Measurements from ENCODE around the gene UBR4.

DNA sequence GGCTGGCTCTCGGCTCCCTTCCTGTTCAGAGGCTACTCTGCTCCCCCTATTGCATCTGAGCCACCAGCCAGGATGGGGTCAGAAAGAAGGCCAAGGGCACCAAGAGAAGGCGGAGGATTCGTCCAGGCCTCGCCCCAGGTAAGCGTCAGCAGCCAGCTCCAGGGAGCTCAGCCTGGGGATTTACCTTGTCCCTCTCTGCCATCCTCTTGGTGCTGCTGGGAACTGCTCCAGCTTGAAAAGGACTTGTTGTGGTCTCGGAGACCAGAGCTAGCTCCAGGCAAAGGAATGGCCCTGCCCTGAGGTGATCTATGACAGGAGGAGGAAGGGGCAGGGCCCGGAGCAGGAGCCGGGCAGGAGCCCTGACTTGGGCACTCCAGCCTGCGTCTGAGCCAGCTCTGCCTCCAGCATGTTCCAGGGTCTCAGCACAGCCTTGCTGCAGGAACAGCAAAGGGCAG is 139.8 kb downstream of the UBR4 start:
- TF ChIP-seq REST (IDR thresholded peaks at IDR 0.05; ENCODE audit: low read depth) (no peak), CEBPB (IDR thresholded peaks at IDR 0.05) (no peak), CREB1 (IDR thresholded peaks at IDR 0.05; ENCODE audit: low read depth) (no peak), FOXM1 (IDR thresholded peaks at IDR 0.05; ENCODE audit: borderline replicate concordance, low read depth) (no peak), TCF12 (IDR thresholded peaks at IDR 0.05; ENCODE audit: low read depth) (no peak), YY1 (IDR thresholded peaks at IDR 0.05; ENCODE audit: low read depth) (no peak), RAD21 (IDR thresholded peaks at IDR 0.05; ENCODE audit: low read depth) (no peak), EP300 (IDR thresholded peaks at IDR 0.05; ENCODE audit: borderline replicate concordance) (no peak)
